GM23338 (cell line): ENCODE measurements around the gene PKD2. TPM values are rescaled to one million over a fixed set of nuclear protein-coding genes. Genes with fewer than 3 reads are reported as not detected.

Source experiments
- ATAC-seq: fragments of 200-7000 bp; cut with Tn5 transposase; 3 replicates; pipeline ENCODE4 v1.9.1; 2020
- DNase-seq: peaks from one replicate; pipeline ENCODE4 v3.0.0-alpha.2; 2015; ENCODE audit warnings: low spot score
- H2AFZ ChIP-seq: fragments of 200-600 bp; sonication (generic); 2 replicates; pipeline ENCODE4 v1.8.0; 2016; ENCODE audit warnings: antibody characterized with exemption, mild to moderate bottlenecking, moderate library complexity
- H3F3A ChIP-seq: fragments of 200-600 bp; sonication (generic); replicated peaks from 2 replicates; pipeline ENCODE4 v1.8.0; 2017; ENCODE audit warnings: antibody characterized with exemption, mixed run types, low read depth
- H3K27ac ChIP-seq: fragments of 200-600 bp; sonication (generic); 2 replicates; pipeline ENCODE4 v1.6.1; 2016; ENCODE audit warnings: low read depth
- H3K27me3 ChIP-seq: fragments of 200-600 bp; sonication (generic); 2 replicates; pipeline ENCODE4 v1.8.0; 2016; ENCODE audit warnings: mild to moderate bottlenecking, mixed run types, moderate library complexity; ENCODE audit not compliant: insufficient read depth
- H3K36me3 ChIP-seq: fragments of 200-600 bp; sonication (generic); 2 replicates; pipeline ENCODE4 v1.8.0; 2016; ENCODE audit warnings: mild to moderate bottlenecking; ENCODE audit not compliant: insufficient read depth
- H3K4me1 ChIP-seq: fragments of 200-600 bp; sonication (generic); 2 replicates; pipeline ENCODE4 v1.8.0; 2016; ENCODE audit warnings: mild to moderate bottlenecking, moderate library complexity; ENCODE audit not compliant: insufficient read depth
- H3K4me2 ChIP-seq: fragments of 200-600 bp; sonication (generic); 2 replicates; pipeline ENCODE4 v1.7.1; 2017; ENCODE audit warnings: mixed run types
- H3K4me3 ChIP-seq: fragments of 200-600 bp; sonication (generic); 2 replicates; pipeline ENCODE4 v1.6.1; 2016; ENCODE audit warnings: mixed run types
- H3K79me2 ChIP-seq: fragments of 200-600 bp; sonication (generic); replicated peaks from 2 replicates; pipeline ENCODE4 v1.8.0; 2017; ENCODE audit warnings: mild to moderate bottlenecking; ENCODE audit not compliant: insufficient read depth
- H3K9me2 ChIP-seq: fragments of 200-600 bp; sonication (generic); 2 replicates; pipeline ENCODE4 v1.8.0; 2017; ENCODE audit not compliant: insufficient read depth
- H4K20me1 ChIP-seq: fragments of 200-600 bp; sonication (generic); replicated peaks from 2 replicates; pipeline ENCODE4 v1.8.0; 2017; ENCODE audit warnings: mild to moderate bottlenecking; ENCODE audit not compliant: insufficient read depth
- H3K27ac Mint-ChIP-seq: 2 replicates; pipeline ENCODE4 v1.8.0; 2020; ENCODE audit warnings: inconsistent platforms, mild to moderate bottlenecking, moderate library complexity, mixed read lengths
- H3K27me3 Mint-ChIP-seq: 3 replicates; pipeline ENCODE4 v1.8.0; 2022; ENCODE audit warnings: low read depth, mild to moderate bottlenecking, moderate library complexity, mixed read lengths, inconsistent platforms; ENCODE audit not compliant: insufficient read depth, poor library complexity
- H3K36me3 Mint-ChIP-seq: 3 replicates; pipeline ENCODE4 v1.8.0; 2021; ENCODE audit warnings: low read depth, mild to moderate bottlenecking, inconsistent platforms, moderate library complexity, mixed read lengths
- H3K4me1 Mint-ChIP-seq: 3 replicates; pipeline ENCODE4 v1.8.0; 2020; ENCODE audit warnings: mild to moderate bottlenecking, inconsistent platforms, mixed read lengths
- H3K4me3 Mint-ChIP-seq: 3 replicates; pipeline ENCODE4 v1.8.0; 2021; ENCODE audit warnings: moderate library complexity, mild to moderate bottlenecking, inconsistent platforms, mixed read lengths
- H3K9me3 Mint-ChIP-seq: 3 replicates; pipeline ENCODE4 v1.8.0; 2020; ENCODE audit warnings: moderate library complexity, mild to moderate bottlenecking, inconsistent platforms, mixed read lengths
- CREB1 ChIP-seq: fragments of 250-450 bp; sonication (Bioruptor Pico); IDR thresholded peaks from 2 replicates; pipeline ENCODE4 v1.5.0; 2020; ENCODE audit warnings: low read depth, mild to moderate bottlenecking, moderate library complexity
- EZH2 ChIP-seq: fragments of 200-600 bp; sonication (generic); IDR thresholded peaks from one replicate; pipeline ENCODE4 v1.8.0; 2017; ENCODE audit warnings: antibody characterized with exemption, mild to moderate bottlenecking, low read depth; ENCODE audit not compliant: unreplicated experiment
- EZH2phosphoT487 ChIP-seq: fragments of 200-600 bp; sonication (generic); IDR thresholded peaks from one replicate; pipeline ENCODE4 v1.8.1; 2018; ENCODE audit warnings: antibody characterized with exemption; ENCODE audit not compliant: unreplicated experiment
- JUNB ChIP-seq: IDR thresholded peaks from one replicate; pipeline ENCODE4 v1.6.1; 2016; ENCODE audit warnings: antibody characterized with exemption; ENCODE audit not compliant: unreplicated experiment
- NANOG ChIP-seq: IDR thresholded peaks from 2 replicates; pipeline ENCODE4 v1.6.1; 2016; ENCODE audit warnings: antibody characterized with exemption, borderline replicate concordance
- POLR2AphosphoS5 ChIP-seq: IDR thresholded peaks from 2 replicates; pipeline ENCODE4 v1.6.1; 2016; ENCODE audit warnings: antibody characterized with exemption, low read depth
- STAT1 ChIP-seq: IDR thresholded peaks from one replicate; pipeline ENCODE4 v1.6.1; 2016; ENCODE audit warnings: antibody characterized with exemption; ENCODE audit not compliant: unreplicated experiment
- ZNF114 ChIP-seq: fragments of 250-450 bp; sonication (Bioruptor Pico); IDR thresholded peaks from 2 replicates; pipeline ENCODE4 v1.5.0; 2020; ENCODE audit warnings: mild to moderate bottlenecking, moderate library complexity
- ZNF331 ChIP-seq: fragments of 250-450 bp; sonication (Bioruptor Pico); IDR thresholded peaks from 2 replicates; pipeline ENCODE4 v1.5.0; 2020; ENCODE audit warnings: low read depth, mild to moderate bottlenecking, moderate library complexity
- polyA plus RNA-seq: library from polyadenylated mRNA; unstranded; fragments of >200 nt; fragmentation: Nextera tagmentation; extraction: Ambion mirVana; gene quantifications from 2 replicates; pipeline ENCODE4 v1.2.1, GENCODE V29; 2016
- total RNA-seq: library from RNA; depleted of rRNA; stranded (reverse); fragments of >200 nt; shearing (Covaris generic); gene quantifications from 2 replicates; pipeline ENCODE4 v1.2.3, GENCODE V29; 2014
- TF ChIP-seq, protein P1 (sequence below): IDR thresholded peaks from one replicate; pipeline ENCODE4 v1.6.1; 2018; ENCODE audit warnings: antibody characterized with exemption; ENCODE audit not compliant: unreplicated experiment
- TF ChIP-seq, protein P2 (sequence below): fragments of 250-450 bp; sonication (Bioruptor Pico); IDR thresholded peaks from 2 replicates; pipeline ENCODE4 v1.5.0; 2020; ENCODE audit warnings: mild to moderate bottlenecking, moderate library complexity

The PKD2 gene
- total and polyA plus RNA-seq, 2 experiments from 2014 or later, result 17.9 to 45.3 TPM

DNA sequence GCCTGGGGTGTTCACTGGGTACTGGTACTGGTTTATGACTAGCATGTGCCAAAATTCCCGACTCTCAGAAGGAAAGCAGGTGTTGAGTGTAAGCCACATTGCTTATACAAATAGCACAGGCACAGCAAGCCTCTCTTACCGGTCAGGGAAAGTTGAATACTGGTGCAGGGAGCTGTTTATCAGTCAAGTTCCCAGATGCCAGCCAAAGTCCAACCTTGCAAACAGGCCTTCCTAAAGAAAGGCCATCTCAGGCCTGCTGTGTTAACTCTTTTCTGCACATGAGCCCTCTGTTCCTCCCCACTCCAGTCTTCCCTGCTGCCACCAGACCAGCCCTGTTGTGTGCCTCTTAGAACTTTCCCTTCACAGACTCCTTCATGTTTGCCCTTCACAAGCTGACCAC, 34.2 kb downstream of the PKD2 start (continued):
- TF ChIP-seq, protein P1, sequence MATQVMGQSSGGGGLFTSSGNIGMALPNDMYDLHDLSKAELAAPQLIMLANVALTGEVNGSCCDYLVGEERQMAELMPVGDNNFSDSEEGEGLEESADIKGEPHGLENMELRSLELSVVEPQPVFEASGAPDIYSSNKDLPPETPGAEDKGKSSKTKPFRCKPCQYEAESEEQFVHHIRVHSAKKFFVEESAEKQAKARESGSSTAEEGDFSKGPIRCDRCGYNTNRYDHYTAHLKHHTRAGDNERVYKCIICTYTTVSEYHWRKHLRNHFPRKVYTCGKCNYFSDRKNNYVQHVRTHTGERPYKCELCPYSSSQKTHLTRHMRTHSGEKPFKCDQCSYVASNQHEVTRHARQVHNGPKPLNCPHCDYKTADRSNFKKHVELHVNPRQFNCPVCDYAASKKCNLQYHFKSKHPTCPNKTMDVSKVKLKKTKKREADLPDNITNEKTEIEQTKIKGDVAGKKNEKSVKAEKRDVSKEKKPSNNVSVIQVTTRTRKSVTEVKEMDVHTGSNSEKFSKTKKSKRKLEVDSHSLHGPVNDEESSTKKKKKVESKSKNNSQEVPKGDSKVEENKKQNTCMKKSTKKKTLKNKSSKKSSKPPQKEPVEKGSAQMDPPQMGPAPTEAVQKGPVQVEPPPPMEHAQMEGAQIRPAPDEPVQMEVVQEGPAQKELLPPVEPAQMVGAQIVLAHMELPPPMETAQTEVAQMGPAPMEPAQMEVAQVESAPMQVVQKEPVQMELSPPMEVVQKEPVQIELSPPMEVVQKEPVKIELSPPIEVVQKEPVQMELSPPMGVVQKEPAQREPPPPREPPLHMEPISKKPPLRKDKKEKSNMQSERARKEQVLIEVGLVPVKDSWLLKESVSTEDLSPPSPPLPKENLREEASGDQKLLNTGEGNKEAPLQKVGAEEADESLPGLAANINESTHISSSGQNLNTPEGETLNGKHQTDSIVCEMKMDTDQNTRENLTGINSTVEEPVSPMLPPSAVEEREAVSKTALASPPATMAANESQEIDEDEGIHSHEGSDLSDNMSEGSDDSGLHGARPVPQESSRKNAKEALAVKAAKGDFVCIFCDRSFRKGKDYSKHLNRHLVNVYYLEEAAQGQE, result no peak
- TF ChIP-seq STAT1, result no peak
- no peak for TF ChIP-seq EZH2
- no peak for TF ChIP-seq ZNF331 (CRISPR knock-in tag)
- no peak for TF ChIP-seq POLR2AphosphoS5
- no peak for TF ChIP-seq ZNF114 (CRISPR knock-in tag)
- no peak for TF ChIP-seq CREB1 (CRISPR knock-in tag)

DNA sequence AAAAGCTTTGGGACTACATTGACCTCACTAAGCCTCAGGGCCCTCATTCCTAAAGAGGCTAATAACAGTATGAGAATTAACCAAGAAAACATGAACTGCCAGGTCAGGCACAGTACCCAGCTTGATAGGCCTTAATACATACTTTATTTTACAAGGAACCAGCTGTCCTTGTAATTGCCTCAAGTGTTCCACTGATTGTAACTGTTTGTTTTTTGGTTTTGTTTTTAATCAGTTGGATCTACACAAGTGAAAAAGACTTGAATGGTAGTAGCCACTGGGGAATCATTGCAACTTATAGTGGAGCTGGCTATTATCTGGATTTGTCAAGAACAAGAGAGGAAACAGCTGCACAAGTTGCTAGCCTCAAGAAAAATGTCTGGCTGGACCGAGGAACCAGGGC, 35.6 kb downstream of the PKD2 start:
- Histone ChIP-seq H4K20me1 (peaks cover 9% of the 10 kb centered on the region), H2AFZ (no peak overlapping the region), H3K4me1 (no peaks in the 10 kb centered on the region), H3K4me3 (no peak overlapping the region), H3K27me3 (no peaks in the 10 kb centered on the region), H3K9me2 (no peaks in the 10 kb centered on the region), H3K4me2 (no peak overlapping the region), H3K79me2 (no peaks in the 10 kb centered on the region), H3K36me3 (peaks cover 68% of the 10 kb centered on the region), H3K27ac (no peak overlapping the region), H3F3A (0 out of 2 replicates have a peak, but pooled peaks cover 3% of the 10 kb centered on the region)
- ATAC-seq (no peak), DNase-seq (no peak)
- Mint-ChIP-seq H3K4me1 (no peaks in the 10 kb centered on the region), H3K4me3 (no peak overlapping the region), H3K27ac (no peak overlapping the region), H3K36me3 (peaks cover 49% of the 10 kb centered on the region), H3K27me3 (peaks cover 2% of the 10 kb centered on the region), H3K9me3 (no peaks in the 10 kb centered on the region)
- TF ChIP-seq, protein P1, result no peak
- TF ChIP-seq EZH2phosphoT487, result no peak
- TF ChIP-seq NANOG, result no peak
- TF ChIP-seq, protein P2, sequence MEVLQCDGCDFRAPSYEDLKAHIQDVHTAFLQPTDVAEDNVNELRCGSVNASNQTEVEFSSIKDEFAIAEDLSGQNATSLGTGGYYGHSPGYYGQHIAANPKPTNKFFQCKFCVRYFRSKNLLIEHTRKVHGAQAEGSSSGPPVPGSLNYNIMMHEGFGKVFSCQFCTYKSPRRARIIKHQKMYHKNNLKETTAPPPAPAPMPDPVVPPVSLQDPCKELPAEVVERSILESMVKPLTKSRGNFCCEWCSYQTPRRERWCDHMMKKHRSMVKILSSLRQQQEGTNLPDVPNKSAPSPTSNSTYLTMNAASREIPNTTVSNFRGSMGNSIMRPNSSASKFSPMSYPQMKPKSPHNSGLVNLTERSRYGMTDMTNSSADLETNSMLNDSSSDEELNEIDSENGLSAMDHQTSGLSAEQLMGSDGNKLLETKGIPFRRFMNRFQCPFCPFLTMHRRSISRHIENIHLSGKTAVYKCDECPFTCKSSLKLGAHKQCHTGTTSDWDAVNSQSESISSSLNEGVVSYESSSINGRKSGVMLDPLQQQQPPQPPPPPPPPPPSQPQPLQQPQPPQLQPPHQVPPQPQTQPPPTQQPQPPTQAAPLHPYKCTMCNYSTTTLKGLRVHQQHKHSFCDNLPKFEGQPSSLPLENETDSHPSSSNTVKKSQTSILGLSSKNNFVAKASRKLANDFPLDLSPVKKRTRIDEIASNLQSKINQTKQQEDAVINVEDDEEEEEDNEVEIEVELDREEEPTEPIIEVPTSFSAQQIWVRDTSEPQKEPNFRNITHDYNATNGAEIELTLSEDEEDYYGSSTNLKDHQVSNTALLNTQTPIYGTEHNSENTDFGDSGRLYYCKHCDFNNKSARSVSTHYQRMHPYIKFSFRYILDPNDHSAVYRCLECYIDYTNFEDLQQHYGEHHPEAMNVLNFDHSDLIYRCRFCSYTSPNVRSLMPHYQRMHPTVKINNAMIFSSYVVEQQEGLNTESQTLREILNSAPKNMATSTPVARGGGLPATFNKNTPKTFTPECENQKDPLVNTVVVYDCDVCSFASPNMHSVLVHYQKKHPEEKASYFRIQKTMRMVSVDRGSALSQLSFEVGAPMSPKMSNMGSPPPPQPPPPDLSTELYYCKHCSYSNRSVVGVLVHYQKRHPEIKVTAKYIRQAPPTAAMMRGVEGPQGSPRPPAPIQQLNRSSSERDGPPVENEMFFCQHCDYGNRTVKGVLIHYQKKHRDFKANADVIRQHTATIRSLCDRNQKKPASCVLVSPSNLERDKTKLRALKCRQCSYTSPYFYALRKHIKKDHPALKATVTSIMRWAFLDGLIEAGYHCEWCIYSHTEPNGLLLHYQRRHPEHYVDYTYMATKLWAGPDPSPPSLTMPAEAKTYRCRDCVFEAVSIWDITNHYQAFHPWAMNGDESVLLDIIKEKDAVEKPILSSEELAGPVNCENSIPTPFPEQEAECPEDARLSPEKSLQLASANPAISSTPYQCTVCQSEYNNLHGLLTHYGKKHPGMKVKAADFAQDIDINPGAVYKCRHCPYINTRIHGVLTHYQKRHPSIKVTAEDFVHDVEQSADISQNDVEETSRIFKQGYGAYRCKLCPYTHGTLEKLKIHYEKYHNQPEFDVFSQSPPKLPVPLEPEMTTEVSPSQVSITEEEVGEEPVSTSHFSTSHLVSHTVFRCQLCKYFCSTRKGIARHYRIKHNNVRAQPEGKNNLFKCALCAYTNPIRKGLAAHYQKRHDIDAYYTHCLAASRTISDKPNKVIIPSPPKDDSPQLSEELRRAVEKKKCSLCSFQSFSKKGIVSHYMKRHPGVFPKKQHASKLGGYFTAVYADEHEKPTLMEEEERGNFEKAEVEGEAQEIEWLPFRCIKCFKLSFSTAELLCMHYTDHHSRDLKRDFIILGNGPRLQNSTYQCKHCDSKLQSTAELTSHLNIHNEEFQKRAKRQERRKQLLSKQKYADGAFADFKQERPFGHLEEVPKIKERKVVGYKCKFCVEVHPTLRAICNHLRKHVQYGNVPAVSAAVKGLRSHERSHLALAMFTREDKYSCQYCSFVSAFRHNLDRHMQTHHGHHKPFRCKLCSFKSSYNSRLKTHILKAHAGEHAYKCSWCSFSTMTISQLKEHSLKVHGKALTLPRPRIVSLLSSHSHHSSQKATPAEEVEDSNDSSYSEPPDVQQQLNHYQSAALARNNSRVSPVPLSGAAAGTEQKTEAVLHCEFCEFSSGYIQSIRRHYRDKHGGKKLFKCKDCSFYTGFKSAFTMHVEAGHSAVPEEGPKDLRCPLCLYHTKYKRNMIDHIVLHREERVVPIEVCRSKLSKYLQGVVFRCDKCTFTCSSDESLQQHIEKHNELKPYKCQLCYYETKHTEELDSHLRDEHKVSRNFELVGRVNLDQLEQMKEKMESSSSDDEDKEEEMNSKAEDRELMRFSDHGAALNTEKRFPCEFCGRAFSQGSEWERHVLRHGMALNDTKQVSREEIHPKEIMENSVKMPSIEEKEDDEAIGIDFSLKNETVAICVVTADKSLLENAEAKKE (CRISPR knock-in tag), result no peak
- no peak for TF ChIP-seq CREB1 (CRISPR knock-in tag)
- no peak for TF ChIP-seq JUNB
- TF ChIP-seq ZNF114 (CRISPR knock-in tag), result no peak
- no peak for TF ChIP-seq POLR2AphosphoS5
